Measurements from ENCODE around the gene BMP8A. TPM values are rescaled to one million over a fixed set of nuclear protein-coding genes. Genes with fewer than 3 reads are reported as not detected.

Gene BMP8A
- total and polyA plus RNA-seq, 2 of the 8 experiments (the other 6 are each of a cell fraction or from before 2014, with no cell fraction given), result 0.38 to 0.43 TPM

GRCh38 chr1:39542924-39543323, 51.5 kb downstream of the BMP8A start:
- ChIA-PET POLR2A (ENCODE audit: partially characterized antibody) (interaction anchor here (2.0 to 4.6 kb wide), 2 partner anchors 16 to 33 kb away, joined by 5 to 15 read pairs; partner anchors contain the start of gene PABPC4), CTCF (ENCODE audit: partially characterized antibody) (interaction anchor here (0.6 to 1.6 kb wide), 7 partner anchors 10 to 116 kb away, joined by 3 to 7 read pairs (median 4); no protein-coding TSS in a partner anchor)
- Histone ChIP-seq H3K4me3 (ENCODE audit: extremely low read depth in 1 of 4, insufficient read depth in 2 of 4, low read depth in 3 of 4, low read length in 4 of 4) (no peak overlapping the region), H3K9ac (replicated peaks in 1 of 4; ENCODE audit: extremely low read depth in 1 of 4, low read depth in 3 of 4, low read length in 3 of 4) (no peak overlapping the region), H3K79me2 (ENCODE audit: control insufficient read depth in 1 of 2, insufficient read depth in 2 of 2, low read length in 2 of 2) (no peaks in the 10 kb centered on the region), H3K56ac (replicated peaks; ENCODE audit: insufficient read length, low read depth, low read length) (no peak overlapping the region), H3K23me2 (ENCODE audit: low read depth, low read length) (no peaks in the 10 kb centered on the region), H3K4ac (replicated peaks; ENCODE audit: insufficient read length, low read depth, low read length) (no peak overlapping the region), H3K23ac (ENCODE audit: insufficient read length) (no peak overlapping the region), H3K27me3 (replicated peaks in 1 of 4; ENCODE audit: control insufficient read depth in 3 of 4, extremely low read depth in 1 of 4, insufficient read depth in 3 of 4, low read length in 3 of 4) (no peaks in the 10 kb centered on the region), H4K91ac (replicated peaks; ENCODE audit: insufficient read length, low read length) (no peak overlapping the region), H2BK120ac (replicated peaks; ENCODE audit: low read depth, low read length) (no peak overlapping the region), H3K79me1 (ENCODE audit: low read depth, low read length) (no peaks in the 10 kb centered on the region), H2BK20ac (ENCODE audit: low read length) (no peak overlapping the region), H4K8ac (ENCODE audit: extremely low read depth, insufficient read depth, low read length) (no peak overlapping the region), H3K18ac (ENCODE audit: extremely low read depth, low read length) (no peak overlapping the region), H2AK5ac (ENCODE audit: low read depth, low read length) (no peak overlapping the region), H4K20me1 (replicated peaks in 1 of 2; ENCODE audit: control insufficient read depth in 1 of 2, insufficient read depth in 2 of 2, low read length in 2 of 2) (peaks cover 2% of the 10 kb centered on the region in 2 experiments), H2BK12ac (ENCODE audit: low read depth, low read length) (no peak overlapping the region), H2BK5ac (ENCODE audit: low read depth, low read length) (no peak overlapping the region), H3K36me3 (ENCODE audit: control insufficient read depth in 2 of 4, insufficient read depth in 4 of 4, low read length in 3 of 4) (peaks cover 0 to 5% (median 3%) of the 10 kb centered on the region in 4 experiments; a peak in 5 of 8 replicates), H3K9me3 (ENCODE audit: insufficient read depth in 2 of 2, low read depth in 1 of 2, low read length in 1 of 2) (no peaks in the 10 kb centered on the region), H3K14ac (ENCODE audit: insufficient read length) (no peak overlapping the region), H3K27ac (ENCODE audit: low read depth, low read length) (no peak overlapping the region), H3K4me1 (replicated peaks in 1 of 4; ENCODE audit: control insufficient read depth in 3 of 4, insufficient read depth in 4 of 4, low read length in 3 of 4) (no peaks in the 10 kb centered on the region), H4K5ac (ENCODE audit: insufficient read length, low read depth, low read length) (no peak overlapping the region), H3K4me2 (ENCODE audit: insufficient read depth in 1 of 2, low read depth in 2 of 2, low read length in 2 of 2) (no peak overlapping the region), H2AFZ (ENCODE audit: low read length) (no peak overlapping the region), H2BK15ac (ENCODE audit: low read length) (no peak overlapping the region)
- WGBS, 2 experiments (ENCODE audit: extremely low coverage in 1 of 2, insufficient coverage in 1 of 2, insufficient read length in 1 of 2, insufficient replicate concordance in 2 of 2, low coverage in 1 of 2, low lambda C conversion rate in 2 of 2, missing lambda C conversion rate in 1 of 2), result 94% methylated on average over 5 of the region's 5 CpGs; no CpG with 5 or more reads in 1 of the 2 experiments
- FAIRE-seq (no peak), DNase-seq (ENCODE audit: low read depth in 1 of 2, low spot score in 2 of 2) (no peak)
- no peak for TF ChIP-seq YY1 (IDR thresholded peaks at IDR 0.05; ENCODE audit: low read depth, low read length)
- no peak for TF ChIP-seq SIX5 (IDR thresholded peaks at IDR 0.05; ENCODE audit: low read depth, low read length)
- no peak for TF ChIP-seq BACH1 (IDR thresholded peaks at IDR 0.05; ENCODE audit: low read length)
- TF ChIP-seq EGR1 (IDR thresholded peaks at IDR 0.05; ENCODE audit: borderline replicate concordance, low read depth, low read length), result no peak

All from H1 (cell line).